Stomach (tissue), 19 donors: ENCODE results near the gene AJM1. TPM values are rescaled to one million over a fixed set of nuclear protein-coding genes. Genes with fewer than 3 reads are reported as not detected.
"Not testable (repeated sequence)": the region's sequence is repeated elsewhere in the genome, so short reads cannot be mapped to it uniquely, and the experiment has no call there.

Experiments used
- DNase-seq, 2 donors: peaks; one replicate each; pipeline versions ENCODE4 v3.0.0 to v3.0.0-alpha.2; 2013 to 2019
- H3K27ac ChIP-seq, 5 donors: fragments of 200-600 bp in 4 of 5; sonication (generic) in 4 of 5; one replicate each; pipeline ENCODE4 v1.5.1; 2013 to 2019; ENCODE audit warnings: mild to moderate bottlenecking in 1 of 5, moderate library complexity in 1 of 5
- H3K27me3 ChIP-seq, 3 donors: fragments of 200-600 bp; sonication (generic); one replicate each; pipeline ENCODE4 v1.5.1; 2017 to 2019; ENCODE audit warnings: mixed run types in 1 of 3
- H3K36me3 ChIP-seq, 4 donors: fragments of 200-600 bp; sonication (generic); 1 replicate in 3 of 4; 2 replicates in 1 of 4; pipeline ENCODE4 v1.5.1; 2016 to 2019
- H3K4me1 ChIP-seq, 4 donors: fragments of 200-600 bp; sonication (generic); one replicate each; pipeline ENCODE4 v1.5.1; 2016 to 2019
- H3K4me3 ChIP-seq, 4 donors: fragments of 200-600 bp; sonication (generic) in 3 of 4; one replicate each; pipeline ENCODE4 v1.5.1; 2016 to 2019; ENCODE audit warnings: mild to moderate bottlenecking in 1 of 4
- H3K9me3 ChIP-seq, 4 donors: fragments of 200-600 bp; sonication (generic); one replicate each; pipeline ENCODE4 v1.5.1; 2016 to 2019
- EP300 ChIP-seq: sonication (generic); formaldehyde crosslinking; IDR thresholded peaks from one replicate; pipeline ENCODE4 v1.6.1; 2017; ENCODE audit warnings: antibody characterized with exemption
- POLR2A ChIP-seq, 4 donors: fragments of 450-650 bp; IDR thresholded peaks; one replicate each; pipeline ENCODE4 v1.6.1; 2016; ENCODE audit warnings: antibody characterized with exemption in 4 of 4, control low read depth in 2 of 4, mild to moderate bottlenecking in 1 of 4, moderate library complexity in 1 of 4
- POLR2AphosphoS5 ChIP-seq, 3 donors: sonication (generic); formaldehyde crosslinking; IDR thresholded peaks; one replicate each; pipeline ENCODE4 v1.6.1; 2016; ENCODE audit warnings: antibody characterized with exemption in 3 of 3
- WGBS, 5 donors: extraction: QIAGEN DNeasy Blood & Tissue Kit in 3 of 5; methylation state at CpG; one replicate each; pipeline versions ENCODE4 v1.1.5 to v1.1.7; 2013 to 2018; 5-methylcytosine and 5-hydroxymethylcytosine counted together
- intact Hi-C: fragments of 100-400 bp; cut with DNase I; formaldehyde crosslinking; loops from one replicate; pipeline ENCODE4 v1.15.1; 2023; ENCODE audit warnings: low total_unique reads
- long read RNA-seq, 10 donors: transcript quantifications; one replicate each; lab custom pipeline, GENCODE V29; 2026
- polyA plus RNA-seq, 3 donors: library from polyadenylated mRNA; stranded (reverse); fragments of 200-250 nt; gene quantifications; one replicate each; pipeline ENCODE4 v1.2.3, GENCODE V29; 2013
- total RNA-seq, 5 donors: library from RNA; depleted of rRNA; stranded (reverse); fragments of >200 nt; gene quantifications; one replicate each; pipeline versions ENCODE4 v1.1.0 to v1.2.3, GENCODE V29; 2014 to 2016
- TF ChIP-seq, protein P1 (sequence below), 7 experiments: fragments of 450-650 bp in 4 of 7; fragments of 200-600 bp in 3 of 7; sonication (generic) in 3 of 7; IDR thresholded peaks; one replicate each; pipeline ENCODE4 v1.5.1; 2016 to 2019; ENCODE audit warnings: antibody characterized with exemption in 7 of 7, control low read depth in 2 of 7, mild to moderate bottlenecking in 1 of 7
- donor health status: healthy with polysubstance abuse.
- donor health status: Bipolar disorder and iron deficiency.
- donor health status: healthy.

The AJM1 gene
- total RNA-seq (10 to 100 TPM in 2 of 5 donors, 1 to 10 TPM in 3; 1.4 to 37.4 (median 9.3) TPM), polyA plus RNA-seq (1 to 10 TPM in 2 of 3 donors, under 1 TPM in 1; 0.46 to 3.3 (median 1.5) TPM)
- long read RNA-seq, donor 1: 0 reads
- long read RNA-seq, donor 2, full-length matches to known transcripts: 3 of 3 reads
- long read RNA-seq, donor 2, partial matches to known transcripts: 0 of 3 reads
- long read RNA-seq, donor 2, other reads (novel, unspliced or antisense): 0 of 3 reads
- long read RNA-seq, donor 3, full-length matches to known transcripts: 2 of 2 reads
- long read RNA-seq, donor 3, partial matches to known transcripts: 0 of 2 reads
- long read RNA-seq, donor 3, other reads (novel, unspliced or antisense): 0 of 2 reads
- long read RNA-seq, donor 4: 0 reads
- long read RNA-seq, donor 5, full-length matches to known transcripts: 5 of 5 reads
- long read RNA-seq, donor 5, partial matches to known transcripts: 0 of 5 reads
- long read RNA-seq, donor 5, other reads (novel, unspliced or antisense): 0 of 5 reads
- long read RNA-seq, donor 6, full-length matches to known transcripts: 8 of 8 reads
- long read RNA-seq, donor 6, partial matches to known transcripts: 0 of 8 reads
- long read RNA-seq, donor 6, other reads (novel, unspliced or antisense): 0 of 8 reads
- long read RNA-seq, donor 7, full-length matches to known transcripts: 2 of 2 reads
- long read RNA-seq, donor 7, partial matches to known transcripts: 0 of 2 reads
- long read RNA-seq, donor 7, other reads (novel, unspliced or antisense): 0 of 2 reads
- long read RNA-seq, donor 8, full-length matches to known transcripts: 6 of 6 reads
- long read RNA-seq, donor 8, partial matches to known transcripts: 0 of 6 reads
- long read RNA-seq, donor 8, other reads (novel, unspliced or antisense): 0 of 6 reads
- long read RNA-seq, donor 9, full-length matches to known transcripts: 1 of 1 reads
- long read RNA-seq, donor 9, partial matches to known transcripts: 0 of 1 reads
- long read RNA-seq, donor 9, other reads (novel, unspliced or antisense): 0 of 1 reads
- long read RNA-seq, donor 10, full-length matches to known transcripts: 2 of 2 reads
- long read RNA-seq, donor 10, partial matches to known transcripts: 0 of 2 reads
- long read RNA-seq, donor 10, other reads (novel, unspliced or antisense): 0 of 2 reads

DNA sequence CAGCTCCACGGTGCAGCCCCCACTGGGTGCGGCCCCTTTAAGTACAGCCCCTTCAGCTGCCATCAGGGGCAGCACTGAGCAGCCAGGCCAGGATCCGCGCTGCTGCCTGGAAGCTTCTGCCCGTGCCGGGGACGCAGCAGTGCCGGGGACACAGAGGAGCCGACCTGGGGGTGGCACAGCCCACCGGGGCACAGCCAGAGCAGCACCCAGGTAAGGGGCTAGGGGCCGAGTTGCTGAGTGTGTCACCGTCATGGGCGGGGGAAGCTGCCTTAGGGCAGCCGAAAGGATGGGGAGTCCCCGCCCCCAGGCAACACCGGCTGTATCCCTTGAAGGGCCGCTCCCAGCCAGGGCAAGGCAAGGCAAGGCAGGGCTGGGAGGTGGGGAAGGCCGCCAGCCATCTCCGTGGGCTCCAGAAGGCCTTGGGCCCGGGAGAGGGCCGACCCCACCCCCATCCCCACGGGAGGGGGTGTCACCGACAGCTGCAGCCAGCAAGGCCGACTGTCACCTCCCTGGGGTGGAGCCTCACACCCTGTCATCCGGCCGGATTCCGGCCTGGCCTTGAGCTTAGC, at the start of gene AJM1:
Gene AJM1, plus strand, starts transcription at position 99 of the 569 bp plus-strand sequence. CDS start 1,937 bp downstream, outside the sequence.
- intact Hi-C loops, H3K9me3 ChIP-seq: not testable (repeated sequence)
- Histone ChIP-seq H3K4me3 (peak within 1 kb of the TSS; percentile 42 to 55 (median 46)), H3K4me1 (peaks cover 54 to 72% (median 70%) of the 10 kb centered on the region in 4 donors), H3K27ac (peak within 1 kb of the TSS; percentile 46 to 70 (median 58)), H3K27me3 (peaks cover 12 to 50% (median 41%) of the 10 kb centered on the region in 3 donors), H3K36me3 (peaks cover 12 to 34% (median 31%) of the 10 kb centered on the region in 4 donors)
- 0 to 3% (median 2%) methylated on average over 10 to 27 of the region's 27 CpGs for WGBS, 5 donors
- peak in 1 of 3 donors; percentile 59 for TF ChIP-seq POLR2AphosphoS5 (IDR thresholded peaks at IDR 0.05)
- TF ChIP-seq, protein P1, sequence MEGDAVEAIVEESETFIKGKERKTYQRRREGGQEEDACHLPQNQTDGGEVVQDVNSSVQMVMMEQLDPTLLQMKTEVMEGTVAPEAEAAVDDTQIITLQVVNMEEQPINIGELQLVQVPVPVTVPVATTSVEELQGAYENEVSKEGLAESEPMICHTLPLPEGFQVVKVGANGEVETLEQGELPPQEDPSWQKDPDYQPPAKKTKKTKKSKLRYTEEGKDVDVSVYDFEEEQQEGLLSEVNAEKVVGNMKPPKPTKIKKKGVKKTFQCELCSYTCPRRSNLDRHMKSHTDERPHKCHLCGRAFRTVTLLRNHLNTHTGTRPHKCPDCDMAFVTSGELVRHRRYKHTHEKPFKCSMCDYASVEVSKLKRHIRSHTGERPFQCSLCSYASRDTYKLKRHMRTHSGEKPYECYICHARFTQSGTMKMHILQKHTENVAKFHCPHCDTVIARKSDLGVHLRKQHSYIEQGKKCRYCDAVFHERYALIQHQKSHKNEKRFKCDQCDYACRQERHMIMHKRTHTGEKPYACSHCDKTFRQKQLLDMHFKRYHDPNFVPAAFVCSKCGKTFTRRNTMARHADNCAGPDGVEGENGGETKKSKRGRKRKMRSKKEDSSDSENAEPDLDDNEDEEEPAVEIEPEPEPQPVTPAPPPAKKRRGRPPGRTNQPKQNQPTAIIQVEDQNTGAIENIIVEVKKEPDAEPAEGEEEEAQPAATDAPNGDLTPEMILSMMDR (IDR thresholded peaks at IDR 0.05): peak in 5 of 7 experiments; percentile 62 to 89 (median 84)
- peak; percentile 78 to 93 for DNase-seq

DNA sequence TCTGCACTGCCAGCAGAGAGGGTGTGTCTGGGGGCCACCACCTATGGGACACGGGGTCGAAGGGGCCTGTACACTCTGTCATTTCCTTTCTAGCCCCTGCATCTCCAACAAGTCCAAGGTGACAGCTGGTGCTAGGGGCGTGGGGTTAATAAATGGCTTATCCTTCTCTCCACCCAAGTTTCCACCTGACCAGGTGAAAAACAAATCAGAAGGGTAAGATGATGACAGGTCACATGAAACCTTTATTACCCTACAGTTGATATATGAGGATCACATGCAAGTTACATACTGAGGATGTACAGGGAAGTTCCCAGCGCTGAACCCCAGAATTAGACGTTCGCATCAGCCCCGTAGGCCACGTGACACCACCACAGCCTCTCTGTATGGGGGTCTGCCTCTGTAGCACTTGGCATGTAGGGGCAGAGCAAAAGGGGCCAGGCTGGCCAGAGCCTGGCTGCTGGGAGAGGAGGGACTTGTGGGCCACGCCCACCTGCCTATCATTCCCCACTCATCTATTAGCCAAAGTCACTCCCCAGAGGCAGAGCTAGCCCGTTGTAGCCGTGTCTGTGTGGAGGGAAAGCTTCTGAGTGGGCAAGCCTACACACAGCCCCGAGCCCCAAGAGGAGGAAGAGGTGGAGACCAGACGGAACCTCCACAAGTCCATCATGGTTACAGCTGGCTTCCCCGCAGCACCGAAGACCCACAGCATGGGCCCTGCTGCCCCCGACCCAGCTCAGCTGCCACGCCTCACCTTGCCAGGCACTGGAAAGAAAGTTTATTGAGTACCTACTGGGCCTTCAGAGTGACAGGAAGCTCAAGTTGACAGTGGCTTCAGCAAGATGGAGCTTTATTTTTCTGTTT, 49.0 kb upstream of the AJM1 start:
- peak in 1 of 2 donors; percentile 64 for DNase-seq

DNA sequence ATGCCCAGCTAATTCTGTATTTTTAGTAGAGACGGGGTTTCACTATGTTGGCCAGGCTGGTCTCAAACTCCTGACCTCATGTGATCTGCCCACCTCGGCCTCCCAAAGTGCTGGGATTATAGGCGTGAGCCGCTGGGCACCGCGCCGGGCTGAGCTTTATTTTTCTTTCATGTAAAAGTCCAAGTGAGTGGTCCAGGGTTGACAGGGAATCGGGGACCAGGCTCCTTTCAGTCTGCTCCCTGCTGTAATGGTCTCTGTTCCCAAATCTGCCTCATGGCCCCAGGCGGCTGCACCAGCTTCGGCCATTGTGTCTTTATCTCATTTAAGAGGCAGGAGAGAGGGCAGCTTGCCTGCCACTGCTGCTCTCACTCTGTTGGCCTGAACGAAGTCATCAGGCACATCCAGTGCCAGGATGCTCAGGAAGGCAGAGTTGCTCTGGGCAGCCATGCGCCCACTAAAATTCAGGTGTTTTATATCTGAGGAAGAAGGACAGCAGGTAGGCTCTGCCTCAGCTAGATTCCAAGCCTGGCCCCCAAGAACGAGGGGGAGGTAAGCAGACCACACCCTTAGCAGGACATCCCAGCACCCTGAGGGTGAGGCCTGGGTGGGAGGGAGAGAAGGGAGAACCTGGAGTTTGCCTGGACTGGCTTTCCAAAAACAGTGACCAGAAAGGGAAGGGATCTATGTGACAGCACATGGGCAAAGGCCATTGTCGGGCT, 47.8 kb upstream of the AJM1 start:
- 84 to 93% (median 85%) methylated on average over 14 of the region's 14 CpGs for WGBS, 5 donors
- no peaks in the 10 kb centered on the region for H3K9me3 ChIP-seq
- TF ChIP-seq POLR2A (IDR thresholded peaks at IDR 0.05): no peak
- TF ChIP-seq, protein P1 (IDR thresholded peaks at IDR 0.05): no peak
- TF ChIP-seq POLR2AphosphoS5 (IDR thresholded peaks at IDR 0.05): no peak
- no peak for TF ChIP-seq EP300
- H3K4me1 ChIP-seq: peaks cover 42 to 76% (median 63%) of the 10 kb centered on the region in 4 donors
- no peak overlapping the region for H3K27ac ChIP-seq
- peaks cover 0 to 22% (median 10%) of the 10 kb centered on the region in 4 donors for H3K36me3 ChIP-seq
- intact Hi-C loops: no loop called here
- peaks cover 4 to 36% (median 12%) of the 10 kb centered on the region in 3 donors for H3K27me3 ChIP-seq
- H3K4me3 ChIP-seq: no peak overlapping the region
- DNase-seq: no peak

More for the DNA sequence above, 49.0 kb upstream of the AJM1 start:
- Histone ChIP-seq H3K27me3 (peaks cover 0 to 25% (median under 1%) of the 10 kb centered on the region in 3 donors), H3K4me3 (no peak overlapping the region), H3K36me3 (peaks cover 0 to 22% (median 10%) of the 10 kb centered on the region in 4 donors), H3K27ac (no peak overlapping the region), H3K9me3 (no peaks in the 10 kb centered on the region), H3K4me1 (peaks cover 38 to 77% (median 63%) of the 10 kb centered on the region in 4 donors)
- 71 to 74% (median 72%) methylated on average over 17 of the region's 17 CpGs for WGBS, 5 donors
- intact Hi-C loops: no loop called here
- TF ChIP-seq EP300 (no peak), POLR2A (IDR thresholded peaks at IDR 0.05) (no peak), POLR2AphosphoS5 (IDR thresholded peaks at IDR 0.05) (no peak)
- TF ChIP-seq, protein P1 (IDR thresholded peaks at IDR 0.05): no peak
